AG10803 (cell line): Measurements from ENCODE around the gene GALNT17.

Experiments
- DNase-seq: peaks from one replicate; pipeline ENCODE4 v3.0.0; 2010; ENCODE audit warnings: low read depth
- H3K4me3 ChIP-seq: 2 replicates; pipeline ENCODE4 v1.5.1; 2011; ENCODE audit warnings: mild to moderate bottlenecking, low read length, control low read depth
- CTCF ChIP-seq: conservative IDR thresholded peaks from 2 replicates; pipeline ENCODE4 v1.5.1; 2011; ENCODE audit warnings: mild to moderate bottlenecking, low read length, control low read depth, inconsistent platforms

GALNT17 gene

GRCh38 chr7:71135663-71136062, 3.7 kb downstream of the GALNT17 start:
- no peak overlapping the region for H3K4me3 ChIP-seq
- no peak for TF ChIP-seq CTCF
- DNase-seq = no peak

GRCh38 chr7:71137479-71137878, 5.5 kb downstream of the GALNT17 start:
- DNase-seq = no peak
- no peak for TF ChIP-seq CTCF
- H3K4me3 ChIP-seq = no peak overlapping the region

GRCh38 chr7:71140264-71140663, 8.3 kb downstream of the GALNT17 start:
- no peak overlapping the region for H3K4me3 ChIP-seq
- no peak for DNase-seq
- TF ChIP-seq CTCF = no peak

- TF ChIP-seq CTCF = no peak
- H3K4me3 ChIP-seq = no peak overlapping the region
- DNase-seq = no peak
These were observed 13.0 kb downstream of the GALNT17 start for GRCh38 chr7:71144963-71145362.

GRCh38 chr7:71145906-71146901, 14.3 kb downstream of the GALNT17 start:
- no peak for DNase-seq
- H3K4me3 ChIP-seq = no peak overlapping the region
- TF ChIP-seq CTCF = no peak

- no peak for DNase-seq
- no peak overlapping the region for H3K4me3 ChIP-seq
- no peak for TF ChIP-seq CTCF
These were observed 16.2 kb downstream of the GALNT17 start for GRCh38 chr7:71148098-71148497.

GRCh38 chr7:71155236-71155635, 23.3 kb downstream of the GALNT17 start:
- no peak for TF ChIP-seq CTCF
- no peak overlapping the region for H3K4me3 ChIP-seq
- DNase-seq = no peak
